HEK293 (cell line): ENCODE data around the gene ANKRD34B.

Experiments
- CTCF ChIA-PET: fragments of 350-600 bp; formaldehyde crosslinking; extraction: SDS; loops from one replicate; lab custom pipeline; 2021; ENCODE audit warnings: antibody characterized with exemption; lab: Yijun Ruan, JAX
- POLR2A ChIA-PET: fragments of 300-600 bp; formaldehyde crosslinking; extraction: SDS; loops from one replicate; lab custom pipeline; 2020; ENCODE audit warnings: antibody characterized with exemption, inconsistent platforms; lab: Yijun Ruan, JAX
- H3K27ac ChIP-seq: fragments of 200-500 bp; sonication (Bioruptor generic); 2 replicates; pipeline ENCODE4 v1.5.1; 2014; ENCODE audit warnings: low read depth, low read length, control low read depth, inconsistent platforms; ENCODE audit errors: extremely low read depth
- H3K36me3 ChIP-seq, 2 experiments: fragments of 200-500 bp in 1 of 2; sonication (Bioruptor generic) in 1 of 2; 1 replicate in 1 of 2; 2 replicates in 1 of 2; pipeline ENCODE4 v1.5.1; 2014 to 2017; ENCODE audit warnings: inconsistent platforms in 2 of 2, low read length in 2 of 2; ENCODE audit not compliant: control insufficient read depth in 2 of 2, insufficient read depth in 1 of 2
- H3K4me1 ChIP-seq: fragments of 200-500 bp; sonication (Bioruptor generic); 2 replicates; pipeline ENCODE4 v1.5.1; 2014; ENCODE audit warnings: mild to moderate bottlenecking, low read length, inconsistent platforms; ENCODE audit not compliant: control insufficient read depth, insufficient read depth
- H3K4me3 ChIP-seq: 2 replicates; pipeline ENCODE4 v1.5.1; 2011; ENCODE audit warnings: low read depth, mild to moderate bottlenecking, control low read depth, low read length, moderate library complexity
- H3K9me3 ChIP-seq: fragments of 200-500 bp; sonication (Bioruptor generic); 2 replicates; pipeline ENCODE4 v1.5.1; 2014; ENCODE audit warnings: low read depth, low read length, inconsistent platforms; ENCODE audit not compliant: control insufficient read depth, insufficient read depth
- BCL6B ChIP-seq: fragments of 450-650 bp; formaldehyde crosslinking; IDR thresholded peaks from 2 replicates; pipeline ENCODE4 v1.5.1; 2017; ENCODE audit warnings: missing biosample characterization, missing genetic modification characterization
- HIC1 ChIP-seq: fragments of 450-650 bp; formaldehyde crosslinking; IDR thresholded peaks from 2 replicates; pipeline ENCODE4 v1.5.1; 2016; ENCODE audit warnings: missing biosample characterization, missing genetic modification characterization
- KLF8 ChIP-seq: fragments of 450-650 bp; formaldehyde crosslinking; IDR thresholded peaks from 2 replicates; pipeline ENCODE4 v1.5.1; 2016; ENCODE audit warnings: missing biosample characterization, missing genetic modification characterization
- SCRT1 ChIP-seq: fragments of 450-650 bp; formaldehyde crosslinking; IDR thresholded peaks from 2 replicates; pipeline ENCODE4 v1.5.1; 2016; ENCODE audit warnings: missing biosample characterization, missing genetic modification characterization, borderline replicate concordance
- ZFP3 ChIP-seq: fragments of 450-650 bp; formaldehyde crosslinking; IDR thresholded peaks from 2 replicates; pipeline ENCODE4 v1.5.1; 2016; ENCODE audit warnings: low read depth, missing biosample characterization, missing genetic modification characterization
- ZNF214 ChIP-seq: fragments of 450-650 bp; formaldehyde crosslinking; IDR thresholded peaks from 2 replicates; pipeline ENCODE4 v1.5.1; 2017; ENCODE audit warnings: missing biosample characterization, mild to moderate bottlenecking, missing genetic modification characterization, borderline replicate concordance
- ZNF248 ChIP-seq: fragments of 450-650 bp; formaldehyde crosslinking; IDR thresholded peaks from 2 replicates; pipeline ENCODE4 v1.5.1; 2017; ENCODE audit warnings: missing biosample characterization, missing genetic modification characterization
- ZNF266 ChIP-seq: fragments of 450-650 bp; formaldehyde crosslinking; IDR thresholded peaks from 2 replicates; pipeline ENCODE4 v1.5.1; 2016; ENCODE audit warnings: missing biosample characterization, missing genetic modification characterization, low read depth
- ZNF280C ChIP-seq: fragments of 450-650 bp; formaldehyde crosslinking; IDR thresholded peaks from 2 replicates; pipeline ENCODE4 v1.5.1; 2016; ENCODE audit warnings: missing biosample characterization, missing genetic modification characterization
- ZNF311 ChIP-seq: fragments of 450-650 bp; formaldehyde crosslinking; IDR thresholded peaks from 2 replicates; pipeline ENCODE4 v1.5.1; 2017; ENCODE audit warnings: missing biosample characterization, missing genetic modification characterization, borderline replicate concordance
- ZNF394 ChIP-seq: fragments of 450-650 bp; formaldehyde crosslinking; IDR thresholded peaks from 2 replicates; pipeline ENCODE4 v1.5.1; 2016; ENCODE audit warnings: missing biosample characterization, missing genetic modification characterization, mild to moderate bottlenecking, moderate library complexity, borderline replicate concordance
- ZNF426 ChIP-seq: fragments of 450-650 bp; formaldehyde crosslinking; IDR thresholded peaks from 2 replicates; pipeline ENCODE4 v1.5.1; 2017; ENCODE audit warnings: missing biosample characterization, missing genetic modification characterization, mild to moderate bottlenecking, inconsistent platforms, moderate library complexity
- ZNF433 ChIP-seq: fragments of 450-650 bp; formaldehyde crosslinking; IDR thresholded peaks from 2 replicates; pipeline ENCODE4 v1.5.1; 2016; ENCODE audit warnings: missing biosample characterization, missing genetic modification characterization, low read depth
- ZNF501 ChIP-seq: fragments of 450-650 bp; formaldehyde crosslinking; IDR thresholded peaks from 2 replicates; pipeline ENCODE4 v1.5.1; 2016; ENCODE audit warnings: missing biosample characterization, missing genetic modification characterization
- ZNF514 ChIP-seq: fragments of 450-650 bp; formaldehyde crosslinking; IDR thresholded peaks from 2 replicates; pipeline ENCODE4 v1.5.1; 2016; ENCODE audit warnings: missing biosample characterization, missing genetic modification characterization
- ZNF544 ChIP-seq: fragments of 450-650 bp; formaldehyde crosslinking; IDR thresholded peaks from 2 replicates; pipeline ENCODE4 v1.5.0; 2017; ENCODE audit warnings: missing biosample characterization, missing genetic modification characterization
- ZNF555 ChIP-seq: fragments of 450-650 bp; formaldehyde crosslinking; conservative IDR thresholded peaks from 2 replicates; pipeline ENCODE4 v1.5.1; 2017; ENCODE audit warnings: missing biosample characterization, mild to moderate bottlenecking, missing genetic modification characterization, inconsistent platforms
- ZNF580 ChIP-seq: fragments of 450-650 bp; formaldehyde crosslinking; IDR thresholded peaks from 2 replicates; pipeline ENCODE4 v1.5.1; 2016; ENCODE audit warnings: missing biosample characterization, missing genetic modification characterization
- ZNF645 ChIP-seq: fragments of 450-650 bp; formaldehyde crosslinking; IDR thresholded peaks from 2 replicates; pipeline ENCODE4; 2016; ENCODE audit warnings: missing biosample characterization, missing genetic modification characterization
- ZNF692 ChIP-seq: fragments of 450-650 bp; formaldehyde crosslinking; IDR thresholded peaks from 2 replicates; pipeline ENCODE4 v1.5.1; 2016; ENCODE audit warnings: missing biosample characterization, missing genetic modification characterization

Gene ANKRD34B

GRCh38 chr5:80607832-80608231 is 37.8 kb upstream of the ANKRD34B start:
- Histone ChIP-seq H3K9me3 (no peaks in the 10 kb centered on the region), H3K4me1 (no peaks in the 10 kb centered on the region), H3K27ac (no peak overlapping the region)
- POLR2A ChIA-PET, result no interaction called here
- no peak for TF ChIP-seq ZNF514
- TF ChIP-seq ZNF214 (tag by site-specific recombination), result no peak
- TF ChIP-seq ZNF280C (tag by site-specific recombination), result no peak
- no peak for TF ChIP-seq ZFP3 (tag by site-specific recombination)
- no peak for TF ChIP-seq KLF8 (tag by site-specific recombination)
- no peak for TF ChIP-seq ZNF580 (tag by site-specific recombination)
- no peak for TF ChIP-seq ZNF394 (tag by site-specific recombination)
- no peak for TF ChIP-seq ZNF311
- no peak for TF ChIP-seq ZNF544 (tag by site-specific recombination)
- no peak for TF ChIP-seq ZNF501 (tag by site-specific recombination)
- no peak for TF ChIP-seq ZNF266 (tag by site-specific recombination)
- TF ChIP-seq ZNF555 (tag by site-specific recombination), result no peak
- TF ChIP-seq ZNF433 (tag by site-specific recombination), result no peak
- TF ChIP-seq, all 188 proteins: peak for 0
- H3K4me3 ChIP-seq, result no peak overlapping the region
- CTCF ChIA-PET, result interaction anchor here (0.6 kb wide), 1 partner anchor 56 kb away, joined by 3 read pairs; no protein-coding TSS in a partner anchor
- no peaks in the 10 kb centered on the region for H3K36me3 ChIP-seq

GRCh38 chr5:80607343-80607742 is 37.3 kb upstream of the ANKRD34B start:
- Histone ChIP-seq H3K9me3 (no peaks in the 10 kb centered on the region), H3K4me3 (no peak overlapping the region), H3K4me1 (no peaks in the 10 kb centered on the region), H3K36me3 (no peaks in the 10 kb centered on the region), H3K27ac (no peak overlapping the region)
- TF ChIP-seq BCL6B (tag by site-specific recombination), result no peak
- no peak for TF ChIP-seq ZNF311
- no peak for TF ChIP-seq ZNF248
- TF ChIP-seq ZNF645, result no peak
- POLR2A ChIA-PET, result no interaction called here
- CTCF ChIA-PET, result interaction anchor here (0.6 kb wide), 1 partner anchor 49 kb away, joined by 3 read pairs; no protein-coding TSS in a partner anchor

GRCh38 chr5:80600943-80601693 is 31.0 kb upstream of the ANKRD34B start:
- no peak overlapping the region for H3K27ac ChIP-seq
- H3K4me1 ChIP-seq, result no peaks in the 10 kb centered on the region
- H3K36me3 ChIP-seq, result no peaks in the 10 kb centered on the region
- H3K9me3 ChIP-seq, result no peaks in the 10 kb centered on the region
- CTCF ChIA-PET, result interaction anchor here (0.6 kb wide), 1 partner anchor 1746 kb away, joined by 3 read pairs; no protein-coding TSS in a partner anchor
- POLR2A ChIA-PET, result no interaction called here
- no peak overlapping the region for H3K4me3 ChIP-seq
- TF ChIP-seq SCRT1 (tag by site-specific recombination) (no peak), ZNF426 (no peak), HIC1 (tag by site-specific recombination) (no peak), ZNF692 (no peak)
